ENCODE data around the gene S1PR1.

GRCh38 chr1:101276818-101277217 lies 40.0 kb downstream of the S1PR1 start:
- TF ChIP-seq POLR2AphosphoS5 (IDR thresholded peaks at IDR 0.05; ENCODE audit: borderline replicate concordance, low read depth, low read length) (no peak), EZH2 (IDR thresholded peaks at IDR 0.05) (no peak), FOXP2 (optimal IDR thresholded peaks at IDR 0.05; ENCODE audit: control extremely low read depth, extremely low read length, insufficient read depth) (no peak)

Measured in SK-N-MC (cell line).